HG03139 (cell line): ENCODE results near the gene GABPB2.

ENCODE experiments used
- ATAC-seq: cut with Tn5 transposase; IDR thresholded peaks from one replicate; pipeline ENCODE4 v1.9.1; 2021; ENCODE audit not compliant: unreplicated experiment

Gene GABPB2

DNA sequence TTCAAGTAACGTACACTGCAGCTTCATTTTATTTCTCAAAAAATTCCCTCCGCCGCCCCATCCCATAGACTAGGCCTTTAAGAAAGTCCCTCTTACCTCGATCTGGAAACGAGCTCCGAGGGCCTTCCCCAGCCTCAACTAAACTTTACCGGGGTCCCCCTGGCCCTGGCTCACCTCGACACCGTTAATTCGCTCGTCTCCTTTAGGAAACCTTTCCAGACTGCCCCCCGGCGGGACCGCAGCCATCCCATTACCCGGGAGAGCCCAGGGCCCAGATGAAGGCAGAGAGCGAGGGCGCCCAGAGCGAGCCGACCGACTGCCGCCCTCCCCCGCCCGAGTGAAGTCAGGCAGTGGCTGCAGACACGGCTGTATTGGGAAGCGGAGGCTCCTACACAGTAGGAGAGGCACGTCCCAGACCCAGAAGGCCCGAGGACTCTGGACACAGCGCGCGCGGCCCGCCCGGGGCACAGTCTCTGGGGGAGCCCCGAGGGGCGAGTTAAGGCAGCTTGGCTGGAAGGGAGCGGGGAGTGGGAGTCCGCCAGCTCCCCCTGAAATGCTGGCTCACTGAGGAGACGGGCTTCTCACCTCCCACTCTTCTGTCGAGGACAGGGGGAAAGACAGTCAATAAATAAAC, 61.3 kb downstream of the GABPB2 start:
- no peak for ATAC-seq

DNA sequence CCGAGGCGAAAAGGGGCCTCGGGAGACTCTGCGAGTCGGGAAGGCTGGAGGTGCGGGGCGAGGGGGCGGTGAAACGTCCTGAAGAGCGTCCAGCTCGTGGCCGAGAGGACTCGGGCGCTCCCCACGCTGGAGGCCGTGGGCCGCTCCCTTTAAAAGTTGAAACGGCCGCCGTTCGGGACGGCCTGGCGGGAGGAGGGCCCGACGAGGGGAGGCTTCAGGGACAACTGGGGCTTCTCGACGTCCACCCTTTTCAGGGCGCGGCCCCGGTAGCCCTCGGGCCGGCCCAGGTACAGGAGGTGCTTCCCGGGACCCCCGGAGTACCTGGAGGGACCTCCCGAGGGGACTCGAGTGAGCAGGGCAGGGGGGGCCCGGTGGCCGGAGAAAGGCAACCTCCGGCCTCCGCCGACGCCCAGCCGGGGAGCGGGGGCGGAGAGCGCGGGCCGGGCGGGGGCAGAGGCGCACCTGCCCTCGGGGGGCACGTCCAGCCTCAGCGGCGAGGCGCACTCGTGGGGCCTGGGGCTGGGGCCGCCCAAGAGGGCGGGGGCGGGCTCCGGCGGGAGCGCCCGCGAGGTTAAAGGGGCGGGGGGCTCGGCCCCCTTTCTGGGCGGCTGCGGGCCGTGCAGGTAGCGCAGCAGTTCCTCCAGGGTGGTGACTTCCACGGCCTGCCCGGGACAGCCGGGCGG, 61.9 kb downstream of the GABPB2 start:
- no peak for ATAC-seq

DNA sequence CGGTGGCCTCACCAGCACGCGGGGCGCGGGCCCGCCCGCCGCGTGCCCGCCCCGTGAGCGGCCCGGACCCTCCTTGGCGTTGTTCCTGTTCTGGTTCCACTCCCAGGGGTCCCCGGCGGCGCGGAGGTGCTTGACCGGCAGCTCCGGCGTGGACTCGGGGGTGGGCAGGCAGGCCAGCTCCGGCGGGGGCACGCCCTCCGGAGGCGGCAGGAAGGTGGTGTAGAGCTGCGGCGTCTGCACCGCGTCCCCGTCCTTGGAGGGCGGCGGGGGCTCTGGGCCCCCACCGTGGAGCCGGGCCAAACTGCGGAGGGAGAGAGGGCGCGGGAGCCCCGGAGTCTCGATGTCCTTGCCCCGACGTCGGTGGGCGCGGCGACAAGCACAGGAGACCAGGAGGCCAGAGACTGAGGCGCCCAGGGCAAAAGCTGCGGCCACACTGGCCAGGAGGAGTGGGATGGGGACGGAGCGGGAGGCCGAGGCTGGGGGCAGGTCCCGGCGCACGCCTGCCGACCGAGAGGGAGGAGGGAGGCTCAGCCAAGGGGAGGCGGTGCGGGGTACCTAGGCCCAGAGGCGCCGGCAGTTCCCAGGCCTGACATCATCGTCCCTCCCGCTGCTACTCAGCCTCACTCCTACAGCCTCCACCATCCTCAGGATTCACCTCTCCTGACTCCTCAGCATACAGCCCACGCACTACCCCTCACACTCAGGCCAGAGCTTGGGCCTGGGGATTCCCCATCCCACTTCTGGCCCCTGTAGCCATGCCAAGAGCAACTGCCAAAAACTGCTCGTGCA, 62.7 kb downstream of the GABPB2 start:
- no peak for ATAC-seq

DNA sequence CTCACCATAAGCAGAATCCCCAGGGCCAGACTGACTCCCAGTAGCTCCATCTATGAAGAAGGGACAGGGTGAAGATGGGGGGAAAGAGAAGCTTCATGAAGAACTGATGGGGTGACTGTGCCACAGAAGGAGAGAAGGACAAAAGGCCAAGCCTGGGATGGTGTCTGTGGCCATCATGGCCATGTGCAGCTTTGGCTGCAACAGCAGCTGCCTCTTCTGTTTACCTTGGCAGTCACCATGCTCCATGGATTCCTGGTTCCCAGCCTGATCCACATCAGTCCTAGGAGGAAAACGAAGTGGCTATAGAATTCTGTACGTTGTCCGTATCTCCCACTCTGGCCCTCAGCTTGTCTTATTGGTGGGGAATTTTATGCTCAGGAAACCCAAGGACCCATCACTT, 63.8 kb downstream of the GABPB2 start:
- no peak for ATAC-seq

GRCh38 chr1:151134991-151135390, 64.4 kb downstream of the GABPB2 start:
- no peak for ATAC-seq

DNA sequence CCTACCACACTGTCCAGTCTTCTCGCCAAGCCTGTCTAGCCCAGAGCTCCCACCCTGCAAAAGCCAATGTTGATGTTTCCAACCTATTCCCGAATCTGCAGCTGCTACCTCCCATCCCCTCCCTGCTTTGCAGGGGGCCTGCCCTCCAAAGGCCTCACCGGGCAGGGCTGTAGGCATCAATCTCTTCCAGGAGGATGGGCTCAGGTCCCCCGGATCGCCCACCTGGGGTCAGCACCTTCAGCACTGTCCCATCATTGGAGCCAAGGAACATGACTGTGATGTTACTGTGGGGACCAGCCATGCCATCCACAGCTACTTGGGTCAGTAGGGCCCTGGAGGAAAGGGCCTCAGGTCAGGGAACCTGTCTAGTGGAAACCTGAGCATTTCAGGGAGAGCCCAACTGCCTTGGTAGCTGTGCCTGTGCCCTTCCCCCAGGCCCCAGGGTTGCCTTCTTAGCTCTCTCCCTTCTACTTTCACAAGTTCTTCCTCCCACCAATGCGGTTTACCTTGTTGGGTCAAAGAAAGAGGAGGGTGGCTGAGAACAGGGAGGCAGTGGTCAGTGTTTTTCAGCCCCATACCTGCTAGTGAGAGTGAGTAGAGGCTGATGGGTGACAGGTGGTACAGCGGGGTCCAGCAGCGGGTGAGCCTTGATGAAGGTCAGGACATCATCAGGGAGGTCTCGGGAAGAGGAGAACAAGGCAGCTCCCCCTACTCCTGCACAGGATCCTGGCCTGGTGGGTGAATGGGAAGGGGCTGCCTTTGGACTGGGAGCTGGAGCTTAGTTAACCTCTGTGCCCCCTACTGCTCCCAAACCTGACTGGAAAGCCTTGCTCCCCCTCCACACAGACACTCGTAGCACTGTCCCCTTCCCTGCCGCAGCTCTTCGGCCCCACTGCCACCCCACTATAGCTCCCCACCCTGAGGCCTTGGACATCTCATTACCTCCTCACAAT, 65.1 kb downstream of the GABPB2 start:
- ATAC-seq, result no peak

DNA sequence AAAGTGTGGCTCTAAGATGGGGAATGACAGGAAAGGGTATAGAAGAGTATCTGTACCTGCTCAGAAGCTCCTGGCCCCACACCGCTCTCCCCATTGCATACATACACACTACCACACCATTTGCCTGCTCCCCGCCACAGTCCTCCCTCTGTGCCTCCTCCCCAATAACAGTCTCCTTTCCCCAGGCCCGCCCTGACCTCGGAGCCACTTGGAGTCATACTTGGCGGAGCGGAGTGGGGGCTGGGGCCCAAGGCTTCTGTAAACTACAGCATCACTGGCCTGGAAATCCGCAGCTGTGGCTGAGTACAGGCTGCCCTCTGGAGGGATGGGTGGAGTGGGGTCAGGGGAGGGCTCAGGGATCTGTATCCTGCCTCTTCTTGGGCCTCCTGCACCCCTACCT, 67.2 kb downstream of the GABPB2 start:
- no peak for ATAC-seq

- ATAC-seq, result no peak
Observed at GRCh38 chr1:151142411-151143056, 72.0 kb downstream of the GABPB2 start.

DNA sequence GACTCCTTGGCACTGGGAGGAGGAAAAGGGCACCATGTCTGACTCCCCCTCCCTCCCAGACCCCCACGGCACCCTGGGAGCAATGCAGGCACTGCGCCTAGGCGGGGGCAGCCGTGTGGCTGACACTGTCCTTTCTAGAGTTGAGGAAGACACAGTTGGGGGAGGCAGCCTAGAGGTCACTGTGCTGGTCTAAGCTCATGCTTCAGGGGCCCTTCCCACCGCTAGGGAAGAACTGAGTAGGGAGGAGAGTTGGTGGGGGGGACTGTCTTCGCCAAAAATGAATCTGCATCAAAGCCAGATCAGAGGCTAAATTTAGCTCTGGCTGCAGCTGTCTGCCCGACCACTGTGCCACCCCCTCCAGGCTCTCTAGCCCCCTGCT, 72.5 kb downstream of the GABPB2 start:
- ATAC-seq, result no peak

- no peak for ATAC-seq
Observed at GRCh38 chr1:151143986-151144385, 73.4 kb downstream of the GABPB2 start.

- no peak for ATAC-seq
Observed at GRCh38 chr1:151144474-151145303, 74.1 kb downstream of the GABPB2 start.

DNA sequence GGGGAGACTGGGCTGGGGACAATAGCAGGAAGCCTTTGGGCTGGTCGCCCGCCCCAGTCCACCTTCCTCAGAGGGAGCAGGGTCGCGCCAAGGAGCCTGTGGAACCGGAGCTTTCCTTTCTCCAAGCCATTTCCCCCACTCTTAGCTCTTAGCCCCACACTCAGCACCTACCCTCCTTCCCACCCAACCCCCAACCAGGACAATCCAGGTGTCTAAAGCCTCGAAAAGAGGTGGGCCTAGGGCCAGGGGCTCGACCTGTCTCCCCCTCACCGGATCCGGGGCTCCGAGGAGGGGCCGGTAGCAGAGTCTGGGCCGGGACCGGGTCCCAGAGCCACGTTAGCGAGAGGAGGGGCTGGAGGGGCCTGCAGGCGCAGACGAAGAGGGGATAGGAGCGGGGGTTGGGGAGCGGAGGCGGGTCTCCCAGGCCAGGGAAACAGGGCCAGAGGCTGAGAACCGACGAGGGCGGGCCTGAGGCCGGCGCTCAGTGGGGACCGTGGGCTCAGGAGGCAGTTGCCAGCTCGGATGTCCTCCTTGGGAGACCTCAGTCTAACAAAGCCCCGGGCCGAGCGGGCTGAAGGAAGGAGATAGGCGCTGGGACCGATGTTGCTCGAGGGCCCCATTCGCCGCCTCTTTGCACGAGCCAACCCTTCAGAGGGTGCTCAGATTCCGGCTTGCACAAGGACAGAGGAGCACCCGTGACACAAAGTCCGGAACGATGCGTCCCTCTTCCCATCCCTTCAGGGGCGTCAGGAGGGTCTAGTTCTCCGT, 74.9 kb downstream of the GABPB2 start:
- ATAC-seq, result no peak

- no peak for ATAC-seq
Observed at GRCh38 chr1:151146072-151146411, 75.5 kb downstream of the GABPB2 start.

GRCh38 chr1:151146412-151147131, 76.0 kb downstream of the GABPB2 start, which contains the start of gene SEMA6C:
Gene SEMA6C, minus strand, starts transcription at chr1:151146631. Its CDS starts 4,010 bp downstream, at chr1:151142621.
- peak; percentile 93 for ATAC-seq

DNA sequence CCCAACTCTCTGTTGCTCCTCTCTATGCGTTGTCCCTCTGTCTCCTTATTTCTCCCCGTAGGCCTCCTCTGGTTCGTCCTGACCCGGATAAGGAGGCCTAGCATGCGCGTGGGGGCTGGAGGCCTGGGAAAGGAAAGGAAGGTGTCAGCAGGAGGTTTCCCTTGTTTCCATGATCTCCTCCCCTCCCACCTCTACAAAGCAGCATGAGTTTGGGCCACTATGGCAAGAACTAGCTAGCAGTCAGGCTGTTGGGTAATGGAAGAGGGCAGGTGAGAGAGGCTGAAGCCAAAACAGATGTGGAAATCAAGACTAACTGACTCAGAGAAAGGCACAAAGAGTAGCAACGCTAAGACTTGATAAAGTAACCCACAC, 76.6 kb downstream of the GABPB2 start:
- ATAC-seq, result no peak

- no peak for ATAC-seq
Observed at GRCh38 chr1:151147665-151148064, 77.1 kb downstream of the GABPB2 start.

GRCh38 chr1:151156515-151156819, 85.9 kb downstream of the GABPB2 start, which contains the start of gene TNFAIP8L2:
Gene TNFAIP8L2, plus strand, starts transcription at chr1:151156649. Its CDS starts 2,049 bp downstream, at chr1:151158698.
- ATAC-seq, result peak; percentile 53

DNA sequence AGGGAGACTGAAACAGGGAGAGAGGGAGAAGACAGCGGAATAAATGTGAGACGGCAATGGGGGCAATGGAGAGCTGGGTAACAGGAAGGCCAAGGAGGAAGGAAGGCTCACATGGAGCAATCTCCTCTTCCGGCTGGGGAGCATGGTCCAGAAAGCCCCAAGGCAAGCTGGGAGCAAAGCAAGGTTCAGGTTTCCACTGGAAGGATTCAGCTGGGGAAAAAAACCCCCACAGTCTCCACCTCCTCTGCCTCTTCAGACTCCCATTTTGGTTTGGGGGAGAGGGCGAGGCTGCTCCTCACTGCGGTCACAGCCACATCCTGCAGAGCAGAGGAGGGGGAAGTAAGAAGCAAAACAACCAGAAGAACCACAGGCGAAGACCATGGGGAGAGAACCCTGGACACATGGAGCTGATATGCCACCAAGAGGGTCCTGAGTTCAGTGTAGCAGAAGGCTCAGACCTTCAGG, 86.5 kb downstream of the GABPB2 start:
- peak; percentile 51 for ATAC-seq
